HepG2 (cell line): ENCODE results near the gene ABHD6. TPM values are rescaled to one million over a fixed set of nuclear protein-coding genes. Genes with fewer than 3 reads are reported as not detected.

Experiments used
- DR1 ChIP-seq: sonication (generic); formaldehyde crosslinking; IDR thresholded peaks from 2 replicates; pipeline ENCODE4 v1.8.0; 2021; ENCODE audit warnings: mild to moderate bottlenecking, missing genetic modification reagents, inconsistent platforms
- FIP1L1 ChIP-seq: fragments of 200-400 bp; formaldehyde crosslinking; IDR thresholded peaks from 2 replicates; pipeline ENCODE4 v1.6.1; 2018; ENCODE audit warnings: low read depth, mild to moderate bottlenecking, low read length, moderate library complexity, borderline replicate concordance; ENCODE audit not compliant: insufficient read depth
- FOXA1 ChIP-seq, 2 experiments: fragments of 450-650 bp in 1 of 2; sonication (generic) in 1 of 2; formaldehyde crosslinking in 1 of 2; IDR thresholded peaks; 2 replicates each; pipeline versions ENCODE4 v1.4.0 to v1.6.1; 2016 to 2020; ENCODE audit warnings: missing genetic modification reagents in 1 of 2
- KAT8 ChIP-seq: IDR thresholded peaks from 2 replicates; pipeline ENCODE4 v1.6.1; 2016; ENCODE audit warnings: missing genetic modification reagents, missing compliant biosample characterization
- NFE2 ChIP-seq: sonication (generic); formaldehyde crosslinking; IDR thresholded peaks from 2 replicates; pipeline ENCODE4 v1.4.0; 2020; ENCODE audit warnings: missing genetic modification reagents
- SAP130 ChIP-seq: IDR thresholded peaks from 2 replicates; pipeline ENCODE4 v1.6.1; 2016; ENCODE audit warnings: low read depth
- TSC22D2 ChIP-seq: sonication (generic); formaldehyde crosslinking; IDR thresholded peaks from 2 replicates; pipeline ENCODE4 v1.5.1; 2020; ENCODE audit warnings: missing genetic modification reagents, mild to moderate bottlenecking, borderline replicate concordance
- ZFYVE20 ChIP-seq: sonication (generic); formaldehyde crosslinking; IDR thresholded peaks from 2 replicates; pipeline ENCODE4 v1.8.0; 2023; ENCODE audit warnings: low read depth, mild to moderate bottlenecking, moderate library complexity, missing genetic modification reagents, borderline replicate concordance
- ZNF460 ChIP-seq: sonication (generic); formaldehyde crosslinking; IDR thresholded peaks from 2 replicates; pipeline ENCODE4 v1.5.1; 2020; ENCODE audit warnings: missing genetic modification reagents, mild to moderate bottlenecking, borderline replicate concordance
- ZNF558 ChIP-seq: sonication (generic); formaldehyde crosslinking; IDR thresholded peaks from 2 replicates; pipeline ENCODE4 v1.9.0; 2022; ENCODE audit warnings: mild to moderate bottlenecking, missing genetic modification reagents, borderline replicate concordance
- polyA plus RNA-seq, 8 experiments: library from polyadenylated mRNA; depleted of rRNA in 3 of 8; stranded (reverse) in 7 of 8; unstranded in 1 of 8; fragments of >200 nt; fragmentation: Illumina TruSeq in 4 of 8; extraction: Trizol in 4 of 8; gene quantifications; 2 replicates each; pipeline versions ENCODE4 v1.2.1 to v1.2.3, GENCODE V29; 2011 to 2016; ENCODE audit warnings: low read depth in 4 of 8, missing spikeins in 1 of 8, mixed read lengths in 1 of 8; ENCODE audit not compliant: insufficient read depth in 1 of 8
- total RNA-seq, 5 experiments: library from RNA; depleted of rRNA; stranded (reverse); fragments of >200 nt; fragmentation: Illumina TruSeq; extraction: Trizol; gene quantifications; 2 replicates each; pipeline ENCODE4 v1.2.3, GENCODE V29; 2016; ENCODE audit warnings: low read depth in 1 of 5
- TF ChIP-seq, protein P1 (sequence below): sonication (generic); formaldehyde crosslinking; IDR thresholded peaks from 2 replicates; pipeline ENCODE4 v1.4.0; 2020; ENCODE audit warnings: missing genetic modification reagents, mild to moderate bottlenecking, borderline replicate concordance
- TF ChIP-seq, protein P2 (sequence below): sonication (generic); formaldehyde crosslinking; IDR thresholded peaks from 2 replicates; pipeline ENCODE4 v1.4.0; 2020; ENCODE audit warnings: missing genetic modification reagents, borderline replicate concordance
- TF ChIP-seq, protein P3 (sequence below), 2 experiments: sonication (generic) in 1 of 2; formaldehyde crosslinking in 1 of 2; IDR thresholded peaks; 2 replicates each; pipeline versions ENCODE4 v1.4.0 to v1.6.1; 2016 to 2020; ENCODE audit warnings: borderline replicate concordance in 1 of 2, low read depth in 1 of 2, mild to moderate bottlenecking in 1 of 2, missing genetic modification reagents in 1 of 2

ABHD6 gene
- total and polyA plus RNA-seq, 2 of the 13 experiments (the other 11 are each of a cell fraction or from before 2014, with no cell fraction given), result 9.0 to 17.2 TPM

DNA sequence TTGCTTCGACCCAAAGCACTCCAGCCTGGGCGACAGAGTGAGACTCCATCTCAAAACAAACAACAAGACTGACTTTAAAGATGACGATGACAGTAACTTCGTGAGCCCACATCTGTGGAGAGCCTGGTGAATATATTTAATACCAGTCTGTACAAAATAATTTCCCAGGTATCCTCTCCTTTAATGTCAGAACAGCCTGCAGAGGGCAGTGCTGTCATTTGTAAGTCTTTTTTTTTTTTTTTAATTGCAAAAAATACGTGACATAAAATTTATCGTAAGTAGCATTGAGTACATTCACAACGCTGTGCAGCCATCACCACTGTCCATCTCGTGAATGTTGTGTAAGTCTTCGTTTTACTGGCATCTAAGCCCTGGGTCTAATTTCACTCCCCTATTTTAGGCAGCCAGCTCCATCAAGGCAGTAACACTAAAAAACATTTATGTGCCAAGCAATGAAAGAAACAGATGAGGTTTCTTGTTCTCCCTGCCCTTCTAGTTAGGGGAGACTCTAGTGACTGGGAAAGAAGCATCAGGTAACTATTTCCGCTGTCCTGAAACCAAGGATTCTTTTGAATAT is 70.1 kb downstream of the ABHD6 start (continued):
- TF ChIP-seq, protein P1, sequence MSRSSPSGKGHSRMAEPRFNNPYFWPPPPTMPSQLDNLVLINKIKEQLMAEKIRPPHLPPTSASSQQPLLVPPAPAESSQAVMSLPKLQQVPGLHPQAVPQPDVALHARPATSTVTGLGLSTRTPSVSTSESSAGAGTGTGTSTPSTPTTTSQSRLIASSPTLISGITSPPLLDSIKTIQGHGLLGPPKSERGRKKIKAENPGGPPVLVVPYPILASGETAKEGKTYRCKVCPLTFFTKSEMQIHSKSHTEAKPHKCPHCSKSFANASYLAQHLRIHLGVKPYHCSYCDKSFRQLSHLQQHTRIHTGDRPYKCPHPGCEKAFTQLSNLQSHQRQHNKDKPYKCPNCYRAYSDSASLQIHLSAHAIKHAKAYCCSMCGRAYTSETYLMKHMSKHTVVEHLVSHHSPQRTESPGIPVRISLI, result peak; percentile 81
- TF ChIP-seq FIP1L1 (no peak), TSC22D2 (CRISPR knock-in tag) (no peak), ZFYVE20 (CRISPR knock-in tag) (no peak), ZNF460 (CRISPR knock-in tag) (no peak), FOXA1 (IDR thresholded peaks at IDR 0.05) (no peak), FOXA1 (CRISPR knock-in tag; IDR thresholded peaks at IDR 0.05) (no peak), SAP130 (CRISPR knock-in tag) (no peak), KAT8 (CRISPR knock-in tag) (no peak), ZNF558 (no peak), DR1 (CRISPR knock-in tag) (no peak), NFE2 (no peak)
- TF ChIP-seq, protein P2, sequence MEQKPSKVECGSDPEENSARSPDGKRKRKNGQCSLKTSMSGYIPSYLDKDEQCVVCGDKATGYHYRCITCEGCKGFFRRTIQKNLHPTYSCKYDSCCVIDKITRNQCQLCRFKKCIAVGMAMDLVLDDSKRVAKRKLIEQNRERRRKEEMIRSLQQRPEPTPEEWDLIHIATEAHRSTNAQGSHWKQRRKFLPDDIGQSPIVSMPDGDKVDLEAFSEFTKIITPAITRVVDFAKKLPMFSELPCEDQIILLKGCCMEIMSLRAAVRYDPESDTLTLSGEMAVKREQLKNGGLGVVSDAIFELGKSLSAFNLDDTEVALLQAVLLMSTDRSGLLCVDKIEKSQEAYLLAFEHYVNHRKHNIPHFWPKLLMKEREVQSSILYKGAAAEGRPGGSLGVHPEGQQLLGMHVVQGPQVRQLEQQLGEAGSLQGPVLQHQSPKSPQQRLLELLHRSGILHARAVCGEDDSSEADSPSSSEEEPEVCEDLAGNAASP (CRISPR knock-in tag), result no peak
- TF ChIP-seq, protein P3, sequence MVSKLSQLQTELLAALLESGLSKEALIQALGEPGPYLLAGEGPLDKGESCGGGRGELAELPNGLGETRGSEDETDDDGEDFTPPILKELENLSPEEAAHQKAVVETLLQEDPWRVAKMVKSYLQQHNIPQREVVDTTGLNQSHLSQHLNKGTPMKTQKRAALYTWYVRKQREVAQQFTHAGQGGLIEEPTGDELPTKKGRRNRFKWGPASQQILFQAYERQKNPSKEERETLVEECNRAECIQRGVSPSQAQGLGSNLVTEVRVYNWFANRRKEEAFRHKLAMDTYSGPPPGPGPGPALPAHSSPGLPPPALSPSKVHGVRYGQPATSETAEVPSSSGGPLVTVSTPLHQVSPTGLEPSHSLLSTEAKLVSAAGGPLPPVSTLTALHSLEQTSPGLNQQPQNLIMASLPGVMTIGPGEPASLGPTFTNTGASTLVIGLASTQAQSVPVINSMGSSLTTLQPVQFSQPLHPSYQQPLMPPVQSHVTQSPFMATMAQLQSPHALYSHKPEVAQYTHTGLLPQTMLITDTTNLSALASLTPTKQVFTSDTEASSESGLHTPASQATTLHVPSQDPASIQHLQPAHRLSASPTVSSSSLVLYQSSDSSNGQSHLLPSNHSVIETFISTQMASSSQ (IDR thresholded peaks at IDR 0.05; ENCODE audit: low read depth), result no peak
- TF ChIP-seq, protein P3 (CRISPR knock-in tag; IDR thresholded peaks at IDR 0.05; ENCODE audit: borderline replicate concordance), result no peak
